ENCODE results near the gene CD74. TPM values are rescaled to one million over a fixed set of nuclear protein-coding genes. Genes with fewer than 3 reads are reported as not detected.

CD74 gene
- total and polyA plus RNA-seq, 10 donors = 3,224 to 5,563 (median 4,727) TPM

DNA sequence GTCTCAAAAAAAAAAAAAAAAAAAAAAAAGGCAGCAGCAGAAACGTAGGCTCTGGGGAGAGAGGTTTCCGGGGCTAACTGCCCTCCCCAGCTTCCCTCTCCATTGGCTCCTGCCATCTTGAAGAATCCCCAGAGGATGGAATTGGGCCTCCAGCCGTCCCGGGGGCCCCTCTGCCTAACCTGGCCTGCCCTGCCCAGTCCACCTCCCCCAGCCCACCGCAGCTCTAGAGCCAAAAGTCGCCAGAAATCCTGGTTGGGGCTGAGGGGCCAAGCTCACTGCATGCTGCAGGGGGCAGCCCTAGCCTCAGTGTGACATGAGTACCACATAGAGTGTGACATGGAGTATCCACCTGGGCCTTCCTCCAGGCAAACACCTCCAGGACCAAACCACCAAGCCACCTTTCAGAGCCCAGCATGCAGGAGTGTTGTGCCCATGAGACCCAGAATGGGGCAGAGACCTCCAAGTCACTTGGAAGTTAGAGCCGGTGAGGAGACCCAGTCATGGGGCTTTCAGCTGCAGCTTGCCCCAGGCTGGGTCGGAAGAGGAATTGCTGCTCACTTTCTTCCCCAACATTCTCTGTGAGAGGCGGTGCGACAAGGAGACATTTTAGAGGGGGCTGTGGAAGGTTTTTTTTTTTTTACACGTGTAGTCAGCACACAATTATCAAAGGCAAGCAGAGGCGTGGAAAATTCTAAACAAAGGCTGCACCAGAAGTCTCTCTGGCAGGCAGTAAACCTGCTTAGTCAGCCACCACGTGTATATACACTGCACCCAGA lies 17.6 kb downstream of the CD74 start:
- H3K4me3 ChIP-seq = no peak overlapping the region
- intact Hi-C loops (cut with DNase I; ENCODE audit: low total_unique reads) = no loop called here
- DNase-seq = no peak
- H3K9me3 ChIP-seq = no peaks in the 10 kb centered on the region
- peak in 2 of 3 donors; percentile 8 to 65 for TF ChIP-seq POLR2AphosphoS5 (IDR thresholded peaks at IDR 0.05)
- TF ChIP-seq, protein P1, sequence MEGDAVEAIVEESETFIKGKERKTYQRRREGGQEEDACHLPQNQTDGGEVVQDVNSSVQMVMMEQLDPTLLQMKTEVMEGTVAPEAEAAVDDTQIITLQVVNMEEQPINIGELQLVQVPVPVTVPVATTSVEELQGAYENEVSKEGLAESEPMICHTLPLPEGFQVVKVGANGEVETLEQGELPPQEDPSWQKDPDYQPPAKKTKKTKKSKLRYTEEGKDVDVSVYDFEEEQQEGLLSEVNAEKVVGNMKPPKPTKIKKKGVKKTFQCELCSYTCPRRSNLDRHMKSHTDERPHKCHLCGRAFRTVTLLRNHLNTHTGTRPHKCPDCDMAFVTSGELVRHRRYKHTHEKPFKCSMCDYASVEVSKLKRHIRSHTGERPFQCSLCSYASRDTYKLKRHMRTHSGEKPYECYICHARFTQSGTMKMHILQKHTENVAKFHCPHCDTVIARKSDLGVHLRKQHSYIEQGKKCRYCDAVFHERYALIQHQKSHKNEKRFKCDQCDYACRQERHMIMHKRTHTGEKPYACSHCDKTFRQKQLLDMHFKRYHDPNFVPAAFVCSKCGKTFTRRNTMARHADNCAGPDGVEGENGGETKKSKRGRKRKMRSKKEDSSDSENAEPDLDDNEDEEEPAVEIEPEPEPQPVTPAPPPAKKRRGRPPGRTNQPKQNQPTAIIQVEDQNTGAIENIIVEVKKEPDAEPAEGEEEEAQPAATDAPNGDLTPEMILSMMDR (IDR thresholded peaks at IDR 0.05 in 8 of 11, conservative IDR thresholded peaks at IDR 0.05 in 3 of 11) = no peak
- H3K36me3 ChIP-seq = peaks cover 0 to 100% (median 90%) of the 10 kb centered on the region in 6 donors
- 80 to 88% (median 86%) methylated on average over 12 to 13 of the region's 13 CpGs for WGBS, 5 donors
- no peaks in the 10 kb centered on the region for H3K27me3 ChIP-seq (replicated peaks in 1 of 7)
- peaks cover 0 to 13% (median 0%) of the 10 kb centered on the region in 6 donors for H3K4me1 ChIP-seq
- no peak overlapping the region for H3K27ac ChIP-seq

DNA sequence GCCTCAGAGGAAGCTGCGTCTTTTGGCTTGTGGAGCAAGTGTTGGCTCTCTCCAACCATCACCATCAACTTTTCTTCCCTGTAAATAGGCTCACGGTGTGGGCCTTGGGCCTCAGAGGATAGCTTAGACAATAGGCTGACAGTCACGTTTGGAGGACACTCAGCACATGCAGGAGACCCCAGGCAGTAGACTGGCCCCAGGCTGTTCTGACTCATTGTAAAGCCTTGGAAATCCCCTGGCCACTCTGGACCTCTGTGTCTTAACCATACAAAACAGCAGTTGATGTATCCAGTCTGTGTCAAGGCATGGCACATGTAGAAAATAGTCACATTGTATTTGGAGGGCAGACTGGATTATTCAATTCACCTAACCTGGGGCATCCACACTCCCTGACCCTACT lies 18.6 kb downstream of the CD74 start:
- no peak overlapping the region for H3K4me3 ChIP-seq
- 68 to 79% (median 76%) methylated on average over 3 of the region's 3 CpGs for WGBS, 5 donors

DNA sequence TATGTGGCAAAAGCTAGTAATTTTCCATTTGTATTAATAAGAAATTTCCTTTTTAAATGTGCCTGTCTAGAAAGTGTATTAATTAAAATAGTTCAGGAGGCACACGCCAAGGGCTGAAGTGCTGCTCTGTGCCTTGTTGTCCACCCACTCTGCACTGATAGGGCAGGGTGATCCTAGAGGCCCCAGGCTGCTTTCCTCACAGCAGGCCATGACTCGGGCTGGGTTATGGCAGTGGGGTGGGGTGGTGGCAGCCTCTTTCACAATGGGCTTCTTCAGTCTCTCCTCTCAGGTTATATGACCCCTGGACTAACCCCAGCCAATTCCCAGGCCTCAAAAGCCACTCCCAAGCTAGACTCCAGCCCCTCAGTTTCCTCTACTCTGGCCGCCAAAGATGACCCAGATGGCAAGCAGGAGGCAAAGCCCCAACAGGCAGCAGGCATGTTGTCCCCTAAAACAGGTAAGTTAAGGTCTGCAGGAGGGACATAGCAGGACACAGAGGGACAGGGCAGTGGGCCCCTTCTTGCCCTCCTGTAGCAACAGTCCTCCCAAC lies 19.5 kb downstream of the CD74 start:
- H3K36me3 ChIP-seq = peaks cover 4 to 100% (median 91%) of the 10 kb centered on the region in 6 donors
- no peak overlapping the region for H3K27ac ChIP-seq
- no peak for TF ChIP-seq POLR2AphosphoS5 (IDR thresholded peaks at IDR 0.05)
- no peak for TF ChIP-seq POLR2A (IDR thresholded peaks at IDR 0.05)
- TF ChIP-seq, protein P1 (IDR thresholded peaks at IDR 0.05 in 8 of 11, conservative IDR thresholded peaks at IDR 0.05 in 3 of 11) = no peak
- no peaks in the 10 kb centered on the region for H3K9me3 ChIP-seq
- intact Hi-C loops (cut with DNase I; ENCODE audit: low total_unique reads) = no loop called here
- no peak overlapping the region for H3K4me3 ChIP-seq
- H3K27me3 ChIP-seq (replicated peaks in 1 of 7) = no peaks in the 10 kb centered on the region
- no peaks in the 10 kb centered on the region for H3K4me1 ChIP-seq
- DNase-seq = no peak
- 87 to 93% (median 91%) methylated on average over 3 of the region's 3 CpGs for WGBS, 5 donors

More for the DNA sequence above, 18.6 kb downstream of the CD74 start:
- peaks cover 4 to 100% (median 93%) of the 10 kb centered on the region in 6 donors for H3K36me3 ChIP-seq
- TF ChIP-seq POLR2A (IDR thresholded peaks at IDR 0.05) (no peak), POLR2AphosphoS5 (IDR thresholded peaks at IDR 0.05) (no peak)
- TF ChIP-seq, protein P1 (IDR thresholded peaks at IDR 0.05 in 8 of 11, conservative IDR thresholded peaks at IDR 0.05 in 3 of 11) = no peak
- H3K27me3 ChIP-seq (replicated peaks in 1 of 7) = no peaks in the 10 kb centered on the region
- peaks cover 0 to 4% (median 0%) of the 10 kb centered on the region in 6 donors for H3K4me1 ChIP-seq
- no peak for DNase-seq
- H3K9me3 ChIP-seq = no peaks in the 10 kb centered on the region
- peak overlapping the region in 1 of 8 donors; percentile 14 for H3K27ac ChIP-seq
- intact Hi-C loops (cut with DNase I; ENCODE audit: low total_unique reads) = no loop called here

DNA sequence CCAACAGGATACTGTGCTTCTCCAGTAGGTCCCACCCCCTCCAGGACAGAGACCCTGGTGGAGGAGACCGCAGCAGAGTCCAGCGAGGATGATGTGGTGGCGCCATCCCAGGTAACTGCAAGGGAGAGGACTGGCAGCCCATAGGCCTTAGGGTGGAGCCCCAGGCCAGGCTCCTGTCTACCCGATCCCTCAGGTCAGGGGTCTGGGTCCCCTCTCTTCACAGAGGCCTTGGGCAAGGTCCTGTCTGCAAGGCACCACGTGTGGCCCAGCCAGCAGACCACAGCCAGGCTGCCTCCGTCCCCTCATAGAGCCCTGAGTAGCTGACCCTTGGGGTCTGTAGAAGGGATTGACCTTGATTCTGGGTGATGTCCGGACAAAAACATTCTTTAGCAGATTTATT lies 20.0 kb downstream of the CD74 start:
- no peak overlapping the region for H3K4me3 ChIP-seq
- H3K4me1 ChIP-seq = no peaks in the 10 kb centered on the region
- TF ChIP-seq POLR2AphosphoS5 (IDR thresholded peaks at IDR 0.05) = peak in 2 of 3 donors; percentile 25 to 61
- TF ChIP-seq, protein P1 (IDR thresholded peaks at IDR 0.05 in 8 of 11, conservative IDR thresholded peaks at IDR 0.05 in 3 of 11) = no peak
- DNase-seq = no peak
- no peaks in the 10 kb centered on the region for H3K27me3 ChIP-seq (replicated peaks in 1 of 7)
- peaks cover 4 to 100% (median 93%) of the 10 kb centered on the region in 6 donors for H3K36me3 ChIP-seq
- 89 to 99% (median 92%) methylated on average over 7 of the region's 7 CpGs for WGBS, 5 donors
- H3K27ac ChIP-seq = no peak overlapping the region
- no peaks in the 10 kb centered on the region for H3K9me3 ChIP-seq
- intact Hi-C loops (cut with DNase I; ENCODE audit: low total_unique reads) = no loop called here
